ENCODE measurements around the gene MCC.
A peak's percentile ranks its signal among the peaks of the same experiment; 100 is the strongest.

The MCC gene

DNA sequence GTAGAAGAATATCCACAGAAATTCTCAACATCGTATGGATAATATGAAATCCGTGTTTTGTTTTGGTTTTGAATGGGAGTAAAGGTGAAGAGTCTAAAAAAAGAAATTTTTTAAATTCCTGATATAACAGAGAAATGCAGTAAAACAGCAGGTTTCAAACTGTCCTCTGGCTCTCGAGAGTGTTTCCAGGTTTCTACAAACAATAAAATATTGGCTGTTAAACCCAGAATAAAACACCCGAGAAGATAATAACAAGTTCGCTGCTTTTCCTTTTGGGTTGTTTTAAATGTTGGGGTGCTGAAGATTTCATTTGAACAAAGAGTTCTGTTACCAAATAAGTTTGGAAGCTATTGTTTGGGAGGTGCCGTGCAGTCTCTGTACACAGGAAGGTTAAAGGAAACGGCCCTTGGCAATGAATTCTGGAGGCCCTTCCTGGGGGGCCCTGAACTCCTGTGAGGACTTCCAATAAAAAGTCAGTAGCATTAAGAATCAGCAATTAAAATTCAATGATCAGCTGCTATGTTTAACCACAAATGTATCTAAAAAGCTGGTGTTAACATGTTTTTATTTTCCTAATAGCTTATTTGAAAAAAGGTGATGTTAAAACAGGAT is 269.2 kb downstream of the MCC start:
- peak in 1 of 3 experiments; percentile 14 for DNase-seq

DNA sequence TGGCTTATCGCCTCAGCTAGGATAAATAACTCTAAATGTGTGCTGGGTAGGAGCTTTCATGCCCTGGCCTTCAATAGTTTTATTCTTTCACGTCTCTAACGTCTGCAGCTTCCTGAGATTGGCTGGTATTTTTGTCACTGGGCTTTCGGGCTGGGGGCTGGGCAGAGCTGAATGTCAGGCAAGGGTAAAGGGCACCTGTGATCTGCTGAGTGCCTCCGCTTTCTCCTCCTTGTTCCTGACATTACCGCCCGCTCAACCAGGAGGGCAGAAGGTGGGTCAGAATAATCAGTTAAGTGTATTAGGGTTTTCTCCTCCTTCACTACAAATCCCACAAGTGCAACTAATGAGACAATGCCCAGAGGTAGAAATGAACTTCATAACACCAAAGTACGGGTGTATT is 270.1 kb downstream of the MCC start:
- DNase-seq, result no peak

- DNase-seq, result no peak
Measured at GRCh38 chr5:113217619-113218184, 270.6 kb downstream of the MCC start.

GRCh38 chr5:113216545-113216944 is 271.7 kb downstream of the MCC start:
- no peak for DNase-seq

DNA sequence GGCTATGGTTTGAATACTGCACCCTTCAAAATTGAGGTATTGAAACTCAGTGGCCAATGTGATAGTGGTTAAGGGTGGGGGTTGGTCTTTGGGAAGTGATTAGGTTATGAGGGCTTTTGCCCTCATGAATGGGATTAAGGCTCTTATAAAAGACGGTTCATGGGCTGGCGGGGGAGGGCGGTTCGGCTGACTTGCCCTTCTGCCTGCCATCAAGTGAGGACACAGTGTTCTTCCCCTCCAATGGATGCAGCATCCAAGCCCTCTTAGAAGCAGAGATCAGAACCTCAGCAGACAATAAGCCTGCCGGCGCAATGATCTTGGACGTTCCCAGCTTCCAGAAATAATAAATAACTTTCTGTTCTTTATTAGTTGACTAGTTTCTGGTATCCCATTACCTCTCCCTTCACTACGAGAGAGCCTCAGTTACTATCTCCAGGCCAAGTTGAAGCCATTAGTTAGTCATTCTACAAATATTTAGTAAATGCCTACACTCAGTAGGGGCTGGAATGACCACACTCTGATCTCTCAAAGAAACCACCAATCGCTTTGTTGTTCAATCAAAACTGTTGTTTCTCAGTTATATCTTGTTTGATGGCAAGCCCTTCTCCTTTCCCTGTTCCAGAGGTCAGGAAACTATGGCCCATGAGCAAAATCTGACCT is 272.7 kb downstream of the MCC start:
- no peak for DNase-seq

DNA sequence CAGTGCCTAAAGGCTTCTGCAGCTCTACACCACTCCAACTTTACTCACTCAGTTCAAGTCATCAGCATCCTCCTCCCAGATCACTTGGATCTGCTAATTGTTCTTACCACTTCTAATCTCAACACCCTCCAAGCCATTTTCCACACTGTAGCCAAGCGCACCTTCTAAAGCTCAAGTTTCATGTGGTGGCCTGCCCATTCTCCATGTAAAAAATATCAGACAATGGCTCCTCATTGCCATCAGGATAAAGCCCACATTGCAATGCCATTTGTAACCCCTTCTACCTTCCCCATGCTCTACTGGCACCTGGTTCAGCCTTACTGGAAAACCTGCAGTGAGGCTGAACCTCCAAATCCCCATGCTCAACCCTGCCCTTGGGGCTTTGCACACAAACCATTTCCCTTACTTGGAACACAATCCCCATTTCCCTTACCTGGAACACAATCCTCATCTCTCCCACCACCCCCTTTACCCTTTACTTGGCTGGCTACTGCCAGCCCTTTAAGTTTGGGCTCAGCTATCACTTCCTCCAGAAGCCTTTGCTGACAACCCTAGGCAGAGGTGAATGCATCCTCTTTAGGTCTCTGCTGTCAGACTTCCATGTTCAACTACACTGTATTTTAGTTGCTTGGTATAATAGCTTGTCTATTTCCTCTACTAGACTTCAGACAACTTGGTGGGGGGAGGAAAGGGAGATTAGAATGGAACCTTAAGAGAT is 273.5 kb downstream of the MCC start:
- no peak for DNase-seq

- no peak for DNase-seq
Measured at GRCh38 chr5:113213551-113214425, 274.5 kb downstream of the MCC start.

GRCh38 chr5:113212244-113212920 is 275.9 kb downstream of the MCC start:
- peak in 1 of 3 experiments; percentile 39 for DNase-seq

DNA sequence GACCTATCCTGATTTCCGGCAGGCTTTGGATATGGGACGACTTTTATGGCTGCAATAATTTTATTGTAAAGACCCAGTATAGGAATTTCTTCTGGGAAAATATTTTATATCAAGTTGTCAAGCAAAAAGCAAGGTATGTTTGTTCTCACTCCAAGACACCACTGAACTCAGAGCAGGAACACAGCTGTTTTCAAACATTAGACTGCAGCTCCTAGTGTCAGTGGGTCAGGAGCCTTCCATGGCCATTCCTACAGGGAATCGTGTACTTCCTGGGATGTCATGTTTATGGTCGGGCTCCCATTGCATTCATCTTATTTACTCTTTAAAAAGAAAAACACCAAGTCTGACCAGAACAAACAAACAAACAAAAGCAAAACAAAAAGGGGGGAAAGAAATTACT is 278.8 kb downstream of the MCC start:
- DNase-seq, result no peak

DNA sequence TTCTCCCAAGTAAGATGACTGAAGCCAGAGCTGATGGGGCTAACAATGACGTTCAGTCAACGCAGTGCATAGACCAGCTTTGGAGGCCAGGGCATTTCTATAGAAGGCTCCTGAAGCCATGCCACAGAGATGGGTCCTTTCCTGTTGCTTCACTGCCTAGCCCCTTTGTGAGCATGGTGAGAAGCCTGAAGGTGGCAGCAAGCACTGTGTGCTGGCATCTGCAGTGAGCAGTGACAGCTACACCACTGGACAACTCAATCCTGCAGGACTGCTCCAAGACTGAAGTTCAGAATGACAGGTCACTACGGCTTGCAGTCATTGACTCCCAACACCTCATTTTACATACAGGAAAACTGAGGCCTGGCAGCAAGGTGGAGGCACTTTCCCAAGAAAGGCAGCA is 282.4 kb downstream of the MCC start:
- DNase-seq, result no peak

- no peak for DNase-seq
Measured at GRCh38 chr5:113205323-113205722, 282.9 kb downstream of the MCC start.

- no peak for DNase-seq
Measured at GRCh38 chr5:113204525-113205161, 283.6 kb downstream of the MCC start.

- no peak for DNase-seq
Measured at GRCh38 chr5:113203916-113204315, 284.3 kb downstream of the MCC start.

DNA sequence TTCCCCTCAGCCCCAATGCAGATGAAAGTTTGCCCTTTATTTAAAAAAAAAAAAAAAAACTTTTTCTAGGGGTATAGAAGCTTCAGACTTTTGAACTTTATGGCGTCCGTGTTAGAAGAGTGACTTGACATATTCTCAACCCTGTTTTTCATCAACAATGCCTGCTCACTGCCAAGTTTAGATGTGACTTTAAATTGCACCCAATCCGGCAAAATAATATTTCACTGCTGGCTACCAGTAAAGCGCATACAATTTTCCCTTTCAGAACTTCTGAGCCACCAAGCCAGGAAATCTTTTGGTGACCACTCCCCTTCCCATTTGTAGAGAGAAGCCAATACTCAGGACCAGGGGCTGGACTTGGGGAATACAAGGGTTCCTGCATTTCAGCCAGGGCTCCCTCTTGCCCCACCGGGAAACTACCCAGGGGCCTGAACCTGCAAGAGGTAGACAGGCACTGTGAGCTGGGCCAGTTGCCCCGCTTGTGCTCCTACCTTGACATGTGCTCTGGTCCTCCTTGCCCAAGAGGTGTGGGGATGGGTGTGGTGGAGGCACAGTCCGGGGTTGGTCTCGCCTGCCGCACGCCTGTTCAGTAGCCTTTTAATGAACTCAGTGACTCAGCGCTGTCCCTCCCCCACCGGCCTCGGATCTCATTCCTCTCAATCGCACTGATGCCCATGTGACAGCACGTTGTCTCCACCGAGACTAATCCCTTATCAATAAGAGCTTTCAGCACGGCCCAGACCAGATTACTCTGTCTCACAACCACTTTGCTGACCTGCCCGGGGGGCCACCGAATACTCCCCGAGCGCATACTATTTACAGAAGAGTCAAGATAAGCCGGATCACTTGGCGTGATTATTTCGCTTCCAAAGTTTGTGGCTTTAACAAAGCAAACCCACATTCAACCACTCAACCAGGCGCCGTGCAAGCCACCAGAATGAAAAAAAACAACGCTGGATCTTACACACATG is 285.2 kb downstream of the MCC start:
- DNase-seq, result no peak

DNA sequence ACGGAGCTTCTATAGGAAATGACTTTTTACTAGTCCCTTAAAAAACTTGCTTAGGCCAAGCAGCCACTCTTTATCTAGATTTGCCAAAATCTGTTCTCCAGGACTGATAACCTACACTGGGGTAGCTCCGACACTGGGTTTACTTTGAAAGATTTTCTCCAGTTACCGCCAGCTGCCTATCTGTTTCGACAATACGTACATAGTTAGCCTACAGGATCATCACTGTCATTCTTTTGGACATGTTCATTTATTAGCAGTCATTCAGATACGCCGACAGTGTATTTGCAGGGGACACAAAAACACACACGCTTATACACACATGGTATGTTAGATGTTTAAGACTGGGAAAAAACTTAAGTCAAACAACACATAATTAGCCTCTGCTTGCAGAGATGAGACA is 286.0 kb downstream of the MCC start:
- no peak for DNase-seq

- no peak for DNase-seq
Measured at GRCh38 chr5:113201715-113202114, 286.5 kb downstream of the MCC start.

DNA sequence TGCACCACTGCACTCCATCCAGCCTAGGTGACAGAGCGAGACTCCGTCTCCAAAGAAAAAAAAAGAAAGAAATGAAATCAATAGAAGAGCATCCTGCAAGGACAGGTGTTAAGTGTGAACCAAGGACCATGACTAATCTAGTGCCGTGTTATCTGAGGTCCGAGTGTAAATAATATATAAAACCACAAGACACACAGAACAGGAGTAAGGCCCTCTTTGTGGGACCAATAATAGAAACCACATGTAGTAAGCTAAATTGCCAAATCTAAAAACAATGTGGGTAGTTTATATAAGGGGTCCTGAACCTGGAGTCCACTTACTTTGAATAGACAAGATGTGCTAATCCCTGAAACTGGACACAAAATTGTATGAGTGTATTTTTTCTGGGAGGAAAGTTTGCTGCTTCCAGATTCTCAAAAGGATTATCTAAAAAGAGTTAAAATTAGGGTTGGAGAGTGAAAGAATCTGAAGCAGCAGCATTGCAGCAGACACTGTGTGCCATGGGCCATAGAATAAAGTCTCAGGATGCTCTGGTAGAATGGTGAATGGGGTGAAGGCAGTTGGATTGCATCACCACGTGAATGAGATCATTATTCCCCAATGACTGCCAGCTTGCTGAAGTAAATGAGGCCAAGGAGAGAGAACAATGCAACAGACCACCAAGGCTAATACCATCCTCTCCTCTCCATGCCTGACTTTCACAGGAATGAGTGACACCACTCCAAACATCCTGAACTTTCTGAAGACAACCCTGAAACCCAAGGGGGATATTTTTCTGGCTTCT is 288.9 kb downstream of the MCC start:
- DNase-seq, result no peak

DNA sequence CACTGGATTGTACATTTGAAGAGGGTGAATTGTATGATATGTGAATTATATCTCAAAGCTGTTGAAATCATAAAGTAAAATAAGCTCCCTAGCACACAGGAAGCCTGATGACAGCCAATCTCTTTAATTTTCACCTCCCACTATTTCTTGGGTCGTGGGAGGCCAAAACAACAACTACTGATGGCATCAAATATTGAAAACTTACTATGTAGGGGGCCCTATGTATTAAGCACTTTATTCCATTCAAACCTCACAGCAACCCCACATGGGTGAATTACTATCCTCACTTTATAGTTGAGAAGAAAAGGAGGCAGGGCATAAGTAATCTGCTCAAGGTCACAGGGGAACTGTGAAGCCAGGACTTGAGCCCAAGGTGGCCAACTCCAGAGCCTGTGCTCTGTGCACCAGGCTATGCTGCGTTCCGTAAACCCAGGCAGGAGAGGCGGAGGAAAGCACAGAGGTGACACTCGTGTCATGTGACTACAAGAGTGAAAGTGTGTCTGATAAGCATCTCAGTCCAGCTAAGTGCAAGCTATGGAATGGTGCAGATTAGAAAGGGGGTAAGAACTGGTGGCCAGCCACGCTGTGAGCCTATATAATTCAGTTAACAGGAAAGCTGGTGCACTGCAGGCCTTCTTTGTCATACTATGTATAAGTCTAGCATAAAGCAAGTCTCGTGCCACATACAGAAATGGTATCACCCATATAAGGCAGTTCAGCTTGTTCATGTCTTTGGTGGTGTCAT is 290.6 kb downstream of the MCC start:
- DNase-seq, result no peak

DNA sequence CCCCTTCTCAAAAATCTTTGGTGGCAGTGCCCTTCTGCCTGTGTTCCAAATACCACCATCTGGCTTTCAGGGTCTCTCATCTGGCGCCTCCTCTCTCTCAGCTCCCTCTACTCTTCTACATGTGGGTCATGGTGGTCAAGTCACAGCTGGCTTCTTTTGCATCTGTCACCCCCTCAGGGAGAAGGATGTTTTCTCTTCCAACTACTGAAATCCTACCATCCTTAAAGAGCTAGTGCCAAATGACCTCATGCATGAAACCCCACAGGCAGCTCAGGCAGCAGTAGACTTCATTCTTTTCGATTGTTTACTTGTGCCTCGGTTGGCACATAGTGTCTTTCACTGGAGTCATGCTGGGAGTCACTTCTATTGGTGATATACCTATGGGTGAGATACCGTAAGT is 292.5 kb downstream of the MCC start:
- no peak for DNase-seq

Data from NCI-H1417 (cell line).